Ishikawa (cell line): Measurements from ENCODE around the gene NELL1.

Source experiments
- CEBPB ChIP-seq: IDR thresholded peaks from 2 replicates; pipeline ENCODE4 v1.6.1; 2012
- CREB1 ChIP-seq: IDR thresholded peaks from 2 replicates; pipeline ENCODE4 v1.6.1; 2012; ENCODE audit warnings: low read depth
- EGR1 ChIP-seq: IDR thresholded peaks from 2 replicates; pipeline ENCODE4 v1.6.1; 2012
- EP300 ChIP-seq: IDR thresholded peaks from 2 replicates; pipeline ENCODE4 v1.6.1; 2012; ENCODE audit warnings: borderline replicate concordance
- FOXM1 ChIP-seq: IDR thresholded peaks from 2 replicates; pipeline ENCODE4 v1.6.1; 2012; ENCODE audit warnings: low read depth, borderline replicate concordance
- NFIC ChIP-seq: IDR thresholded peaks from 2 replicates; pipeline ENCODE4 v1.6.1; 2012
- RAD21 ChIP-seq: IDR thresholded peaks from 2 replicates; pipeline ENCODE4 v1.6.1; 2012; ENCODE audit warnings: low read depth
- REST ChIP-seq: IDR thresholded peaks from 2 replicates; pipeline ENCODE4 v1.6.1; 2012; ENCODE audit warnings: low read depth, mild to moderate bottlenecking
- TAF1 ChIP-seq: IDR thresholded peaks from 2 replicates; pipeline ENCODE4 v1.6.1; 2012; ENCODE audit warnings: low read depth, mild to moderate bottlenecking
- TCF12 ChIP-seq: IDR thresholded peaks from 2 replicates; pipeline ENCODE4 v1.6.1; 2012; ENCODE audit warnings: low read depth
- TEAD4 ChIP-seq: IDR thresholded peaks from 2 replicates; pipeline ENCODE4 v1.6.1; 2012
- USF1 ChIP-seq: IDR thresholded peaks from 2 replicates; pipeline ENCODE4 v1.6.1; 2012
- YY1 ChIP-seq: IDR thresholded peaks from 2 replicates; pipeline ENCODE4 v1.6.1; 2012; ENCODE audit warnings: low read depth
- ZBTB7A ChIP-seq: IDR thresholded peaks from 2 replicates; pipeline ENCODE4 v1.6.1; 2012; ENCODE audit warnings: low read depth
- TF ChIP-seq, protein P1 (sequence below): IDR thresholded peaks from 2 replicates; pipeline ENCODE4 v1.6.1; 2012

NELL1 gene

GRCh38 chr11:21456186-21456585 lies 786.8 kb downstream of the NELL1 start:
- TF ChIP-seq EGR1 (no peak), CREB1 (no peak), TEAD4 (no peak), YY1 (no peak), NFIC (no peak), FOXM1 (no peak), REST (no peak), ZBTB7A (no peak), USF1 (no peak), TCF12 (no peak), EP300 (no peak), CEBPB (no peak), RAD21 (no peak), TAF1 (no peak)
- TF ChIP-seq, protein P1, sequence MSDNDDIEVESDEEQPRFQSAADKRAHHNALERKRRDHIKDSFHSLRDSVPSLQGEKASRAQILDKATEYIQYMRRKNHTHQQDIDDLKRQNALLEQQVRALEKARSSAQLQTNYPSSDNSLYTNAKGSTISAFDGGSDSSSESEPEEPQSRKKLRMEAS = no peak

GRCh38 chr11:21460082-21460481 lies 790.7 kb downstream of the NELL1 start:
- TF ChIP-seq, protein P1 = no peak
- TF ChIP-seq EP300 (no peak), TAF1 (no peak), CREB1 (no peak), ZBTB7A (no peak), RAD21 (no peak), YY1 (no peak), TEAD4 (no peak), REST (no peak), TCF12 (no peak), EGR1 (no peak), USF1 (no peak), NFIC (no peak), CEBPB (no peak), FOXM1 (no peak)

- TF ChIP-seq CEBPB (no peak), ZBTB7A (no peak), EP300 (no peak), EGR1 (no peak), NFIC (no peak), USF1 (no peak), REST (no peak), YY1 (no peak), FOXM1 (no peak), CREB1 (no peak), TCF12 (no peak), RAD21 (no peak), TEAD4 (no peak), TAF1 (no peak)
- TF ChIP-seq, protein P1 = no peak
Observed at GRCh38 chr11:21461701-21462100, 792.3 kb downstream of the NELL1 start.
